RWPE1 (cell line): ENCODE results near the gene SLC45A3.

Experiments
- CTCF ChIA-PET: fragments of 350-600 bp; sonication (Branson Sonifier 250); formaldehyde crosslinking; extraction: SDS; loops from one replicate; lab custom pipeline; 2021; lab: Yijun Ruan, JAX
- POLR2A ChIA-PET: fragments of 400-600 bp; formaldehyde crosslinking; extraction: SDS; loops from one replicate; lab custom pipeline; 2020; ENCODE audit warnings: antibody characterized with exemption; ENCODE audit not compliant: low non-redundant PET; lab: Yijun Ruan, JAX
- DNase-seq: peaks from one replicate; pipeline ENCODE4 v3.0.0; 2012; ENCODE audit warnings: low spot score
- H3K27ac ChIP-seq: fragments of 450-650 bp; 2 replicates; pipeline ENCODE4 v1.5.1; 2017
- CTCF ChIP-seq: fragments of 450-650 bp; conservative IDR thresholded peaks from 2 replicates; pipeline ENCODE4 v1.5.1; 2017; ENCODE audit warnings: low read depth, mild to moderate bottlenecking

The SLC45A3 gene

GRCh38 chr1:205681364-205681763, 1.1 kb upstream of the SLC45A3 start:
- no peak for TF ChIP-seq CTCF
- POLR2A ChIA-PET = no interaction called here
- H3K27ac ChIP-seq = no peak overlapping the region
- DNase-seq = no peak
- CTCF ChIA-PET = interaction anchor here (0.6 to 2.9 kb wide), 6 partner anchors 18 to 246 kb away, joined by 3 to 28 read pairs (median 5); no protein-coding TSS in a partner anchor

GRCh38 chr1:205678286-205679111, 1.8 kb downstream of the SLC45A3 start:
- ChIA-PET CTCF (interaction anchor here (0.6 to 2.9 kb wide), 10 partner anchors 7 to 1958 kb away, joined by 3 to 28 read pairs (median 5); no protein-coding TSS in a partner anchor), POLR2A (interaction anchor here (0.7 kb wide), 1 partner anchor 31 kb away, joined by 3 read pairs; no protein-coding TSS in a partner anchor)
- no peak for TF ChIP-seq CTCF
- no peak for DNase-seq
- peak overlapping the region; percentile 62 for H3K27ac ChIP-seq

GRCh38 chr1:205677167-205677566, 3.1 kb downstream of the SLC45A3 start:
- ChIA-PET CTCF (interaction anchor here (0.6 to 2.3 kb wide), 6 partner anchors 10 to 388 kb away, joined by 3 to 12 read pairs (median 4); no protein-coding TSS in a partner anchor), POLR2A (no interaction called here)
- no peak for TF ChIP-seq CTCF

GRCh38 chr1:205676597-205676996, 3.7 kb downstream of the SLC45A3 start:
- no peak for TF ChIP-seq CTCF
- H3K27ac ChIP-seq = no peak overlapping the region
- POLR2A ChIA-PET = no interaction called here
- CTCF ChIA-PET = interaction anchor here (1.5 to 2.3 kb wide), 2 partner anchors 9 to 18 kb away, joined by 3 to 12 read pairs; no protein-coding TSS in a partner anchor
- DNase-seq = no peak

More at GRCh38 chr1:205677167-205677566, 3.1 kb downstream of the SLC45A3 start:
- no peak overlapping the region for H3K27ac ChIP-seq
- DNase-seq = no peak

- no peak overlapping the region for H3K27ac ChIP-seq
- DNase-seq = no peak
- ChIA-PET POLR2A (no interaction called here), CTCF (interaction anchor here (0.6 to 2.3 kb wide), 4 partner anchors 17 to 48 kb away, joined by 3 to 12 read pairs (median 4); no protein-coding TSS in a partner anchor)
- TF ChIP-seq CTCF = no peak
Observed at GRCh38 chr1:205676002-205676401, 4.3 kb downstream of the SLC45A3 start.

GRCh38 chr1:205675247-205675646, 5.1 kb downstream of the SLC45A3 start:
- ChIA-PET CTCF (interaction anchor here (0.6 to 1.3 kb wide), 3 partner anchors 17 to 49 kb away, joined by 3 to 6 read pairs (median 3); no protein-coding TSS in a partner anchor), POLR2A (no interaction called here)
- no peak for TF ChIP-seq CTCF
- DNase-seq = no peak
- H3K27ac ChIP-seq = no peak overlapping the region
